Stimulated activated CD8-positive, alpha-beta memory T cell treated with anti-CD3 and anti-CD28 coated beads, Interleukin-15, amount 100 ng/mL, for 48 hours (primary cell): ENCODE measurements around the gene GNG8.
"Not testable (repeated sequence)": the region's sequence is repeated elsewhere in the genome, so short reads cannot be mapped to it uniquely, and the experiment has no call there.

Experiments used
- DNase-seq, 2 donors: peaks; one replicate each; pipeline ENCODE4 v3.0.0-alpha.2; 2020; ENCODE audit warnings: low read depth in 2 of 2

Gene GNG8

DNA sequence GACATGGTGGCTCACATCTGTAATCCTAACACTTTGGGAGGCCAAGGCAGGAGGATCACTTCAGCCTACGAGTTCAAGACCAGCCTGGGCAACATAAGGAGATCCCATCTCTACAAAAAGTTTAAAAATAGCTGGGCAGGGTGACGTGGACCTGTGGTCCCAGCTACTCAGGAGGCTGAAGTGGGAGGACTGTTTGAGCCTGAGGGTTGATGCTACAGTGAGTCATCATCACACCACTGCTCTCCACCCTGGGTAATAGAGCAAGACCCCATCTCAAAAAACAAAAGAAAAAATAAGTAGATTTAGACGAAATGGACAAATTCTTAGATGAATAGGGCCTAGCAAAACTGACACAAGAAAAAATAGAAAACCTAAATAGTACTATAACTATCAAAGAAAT is 10.4 kb upstream of the GNG8 start:
- no peak for DNase-seq

GRCh38 chr19:46644720-46645119 is 8.7 kb upstream of the GNG8 start:
- DNase-seq, result no peak

- no peak for DNase-seq
These were observed 4.7 kb upstream of the GNG8 start for GRCh38 chr19:46640656-46641055.

DNA sequence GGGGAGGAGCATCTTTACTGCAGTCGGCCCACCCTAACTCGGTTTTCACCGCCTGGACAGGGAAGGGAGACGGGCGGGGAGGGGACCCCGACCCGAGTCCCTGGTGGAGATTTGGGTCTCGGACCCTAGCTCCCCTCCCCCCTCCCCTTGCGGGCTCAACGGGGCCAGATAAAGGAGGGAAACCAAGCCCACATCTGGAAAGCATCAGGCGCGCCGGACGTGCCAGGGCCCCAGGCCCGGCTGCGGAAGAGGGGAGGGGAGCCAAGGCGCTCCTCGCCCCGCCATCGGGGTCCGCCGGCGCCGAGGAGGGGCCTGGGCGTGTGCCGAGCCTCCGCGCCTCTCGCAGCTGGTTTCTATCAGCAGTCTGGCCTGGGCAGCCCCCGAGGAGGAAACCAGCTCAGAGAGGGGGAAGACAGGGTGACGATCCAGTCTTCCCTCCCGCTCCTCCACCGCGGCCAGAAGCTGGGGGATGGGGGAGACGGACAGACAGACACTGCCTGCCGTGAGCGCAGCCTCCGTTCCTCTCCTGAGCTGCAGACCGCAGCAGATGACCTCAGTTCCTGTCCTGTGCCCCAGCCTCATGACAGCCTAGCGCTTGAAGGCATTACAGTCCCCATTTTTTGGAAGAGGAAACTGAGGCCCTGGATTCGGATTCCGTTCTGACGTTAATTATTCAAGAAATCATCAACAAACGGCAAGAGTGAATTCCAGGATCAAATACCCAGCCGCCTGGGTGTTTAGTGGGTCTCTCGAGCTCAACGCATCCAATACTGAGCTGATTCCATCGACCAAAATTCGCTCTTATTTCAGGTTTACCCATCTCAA is 3.6 kb upstream of the GNG8 start:
- no peak for DNase-seq

GRCh38 chr19:46637224-46637623 is 1.2 kb upstream of the GNG8 start:
- DNase-seq, result no peak

DNA sequence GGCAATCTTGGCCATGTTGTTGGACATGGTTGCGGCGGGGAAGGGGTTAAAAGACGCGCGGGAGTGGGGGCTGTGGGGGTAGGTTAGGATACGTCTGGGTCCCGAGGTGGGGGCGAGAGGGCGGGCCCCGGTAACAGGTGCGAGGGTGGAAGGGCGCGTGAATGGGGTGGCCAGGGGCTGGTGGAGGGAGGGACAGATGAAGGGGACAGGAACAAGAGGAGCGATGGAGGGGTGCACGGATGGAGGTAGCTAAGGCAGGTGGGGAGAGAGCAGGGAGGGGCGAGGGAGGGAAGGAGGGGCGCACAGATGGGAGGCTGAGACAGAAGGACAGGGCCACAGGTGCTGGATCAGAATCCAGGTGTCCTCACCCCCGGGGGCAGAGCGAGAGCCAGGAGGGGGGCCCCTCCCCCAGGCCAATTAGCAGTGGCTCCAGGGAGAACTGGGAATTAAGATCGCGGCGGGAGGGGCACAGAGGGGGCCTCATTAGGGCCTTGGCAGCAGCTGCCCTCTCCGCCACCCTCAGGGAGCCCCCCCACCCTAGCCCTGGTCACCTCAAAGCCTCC is 1.3 kb downstream of the GNG8 start:
- no peak for DNase-seq

DNA sequence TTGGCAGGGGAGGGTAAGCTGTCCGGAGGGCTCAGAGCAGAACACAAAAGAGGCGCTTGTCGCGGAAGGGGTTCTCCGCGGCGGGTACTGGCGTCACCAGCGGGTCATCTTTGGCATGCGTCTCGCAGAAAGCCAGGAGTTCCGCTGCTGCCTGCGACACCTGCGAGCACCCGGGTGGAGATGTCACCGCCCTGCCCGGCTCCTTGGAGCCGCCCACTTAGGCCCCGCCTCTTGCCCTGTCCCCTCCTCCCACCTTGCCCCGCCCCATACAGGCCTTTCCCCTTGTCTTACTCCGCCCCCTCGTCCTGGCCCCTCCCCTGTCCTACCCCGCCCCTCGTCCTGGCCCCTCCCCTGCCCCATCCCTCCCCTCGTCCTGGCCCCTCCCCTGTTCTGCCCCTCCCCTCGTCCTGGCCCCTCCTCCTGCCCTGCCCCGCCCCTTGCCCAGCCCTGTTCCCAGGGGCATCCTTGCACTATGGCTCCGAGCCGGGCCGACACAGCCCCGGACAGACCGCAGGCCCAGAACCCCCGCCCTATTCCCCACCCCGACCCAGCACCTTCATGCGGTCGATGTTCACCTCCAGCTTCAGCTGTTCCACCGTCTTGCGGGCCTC is 1.9 kb downstream of the GNG8 start:
- DNase-seq, result peak; percentile 91 to 92

- DNase-seq, result no peak
These were observed 2.9 kb downstream of the GNG8 start for GRCh38 chr19:46633130-46633529.

DNA sequence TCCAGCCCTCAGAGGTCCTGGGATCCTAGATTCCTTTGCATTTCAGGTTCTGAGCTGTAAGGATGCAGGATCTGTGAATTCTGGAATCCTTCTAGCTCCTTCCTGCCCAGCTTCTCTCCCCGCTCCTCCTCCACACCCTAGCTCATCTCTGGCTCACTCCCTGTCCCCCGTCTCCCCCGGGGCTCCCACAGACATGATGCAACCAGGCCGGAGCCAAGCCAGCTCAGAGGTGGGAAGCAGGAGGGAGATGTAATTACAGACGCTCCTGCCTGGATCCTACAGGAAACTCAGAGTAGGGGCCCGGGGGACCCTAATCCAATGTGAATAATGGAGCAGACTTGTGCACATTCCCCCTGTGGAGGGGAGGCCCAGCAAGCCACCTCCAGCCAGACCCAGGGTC is 4.5 kb downstream of the GNG8 start:
- DNase-seq, result no peak

GRCh38 chr19:46630586-46631205 is 5.3 kb downstream of the GNG8 start:
- DNase-seq, result no peak

DNA sequence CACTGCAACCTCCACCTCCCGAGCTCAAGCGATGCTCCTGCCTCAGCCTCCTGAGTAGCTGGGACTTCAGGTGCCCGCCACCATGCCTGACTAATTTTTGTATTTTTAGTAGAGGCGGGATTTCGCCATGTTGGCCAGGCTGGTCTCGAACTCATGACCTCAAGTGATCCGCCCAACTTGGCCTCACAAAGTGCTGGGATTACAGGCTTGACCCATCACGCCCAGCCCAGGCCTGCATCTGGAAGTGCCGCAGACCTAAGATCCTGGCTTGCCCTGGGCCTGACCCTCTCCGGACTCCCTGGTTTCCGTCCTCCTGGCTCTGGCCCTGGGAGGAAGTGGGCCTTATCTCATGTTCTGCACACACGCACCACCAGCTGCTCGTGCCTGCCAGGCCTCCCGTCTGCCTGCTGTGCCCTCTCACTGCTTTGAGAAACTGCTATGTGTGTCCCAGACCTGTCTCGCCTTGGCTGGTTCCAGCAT is 6.4 kb downstream of the GNG8 start:
- DNase-seq, result no peak

DNA sequence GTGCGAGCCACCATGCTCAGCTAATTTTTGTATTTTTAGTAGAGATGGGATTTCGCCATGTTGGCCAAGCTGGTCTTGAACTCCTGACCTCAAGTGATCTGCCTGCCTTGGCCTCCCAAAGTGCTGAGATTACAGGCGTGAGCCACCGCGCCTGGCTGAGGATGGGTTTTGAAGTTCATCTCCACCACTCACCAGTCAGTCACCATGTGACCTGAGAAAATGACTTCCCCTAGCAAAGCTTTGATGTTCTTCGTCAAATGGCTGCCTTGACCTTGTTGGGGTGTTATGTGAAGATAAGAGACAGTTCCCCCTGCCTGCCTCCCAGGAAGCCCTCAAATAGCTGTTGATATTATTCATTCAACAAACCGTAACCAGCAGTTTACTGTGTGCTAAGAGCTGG is 7.0 kb downstream of the GNG8 start:
- not testable (repeated sequence) for DNase-seq

- DNase-seq, result no peak
These were observed 9.6 kb downstream of the GNG8 start for GRCh38 chr19:46626446-46626845.

GRCh38 chr19:46625731-46626130 is 10.3 kb downstream of the GNG8 start:
- no peak for DNase-seq

GRCh38 chr19:46624958-46625661 is 10.9 kb downstream of the GNG8 start, which contains the start of gene PTGIR:
TSS of gene PTGIR (minus strand) at chr19:46625089. CDS start at chr19:46624225, 864 bp downstream.
- DNase-seq, result no peak

GRCh38 chr19:46623915-46624502 is 12.0 kb downstream of the GNG8 start:
- DNase-seq, result no peak

DNA sequence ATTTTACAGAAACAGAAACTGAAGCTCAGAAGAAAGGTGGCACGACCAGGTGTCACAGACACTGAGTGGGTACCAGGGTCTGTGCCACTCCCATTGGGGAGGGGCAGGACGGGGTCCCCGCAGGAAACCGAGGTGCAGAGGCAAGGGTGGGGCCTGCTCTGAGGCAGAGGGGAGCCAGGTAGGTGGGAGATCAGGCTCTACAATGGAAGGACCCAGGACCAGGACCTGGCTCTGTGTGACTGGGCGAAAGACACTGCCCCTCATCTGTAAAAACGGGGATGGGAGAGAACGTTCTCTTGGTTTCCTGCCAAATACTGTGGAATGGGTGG is 13.9 kb downstream of the GNG8 start:
- DNase-seq, result no peak

- no peak for DNase-seq
These were observed 14.5 kb downstream of the GNG8 start for GRCh38 chr19:46621191-46622117.

DNA sequence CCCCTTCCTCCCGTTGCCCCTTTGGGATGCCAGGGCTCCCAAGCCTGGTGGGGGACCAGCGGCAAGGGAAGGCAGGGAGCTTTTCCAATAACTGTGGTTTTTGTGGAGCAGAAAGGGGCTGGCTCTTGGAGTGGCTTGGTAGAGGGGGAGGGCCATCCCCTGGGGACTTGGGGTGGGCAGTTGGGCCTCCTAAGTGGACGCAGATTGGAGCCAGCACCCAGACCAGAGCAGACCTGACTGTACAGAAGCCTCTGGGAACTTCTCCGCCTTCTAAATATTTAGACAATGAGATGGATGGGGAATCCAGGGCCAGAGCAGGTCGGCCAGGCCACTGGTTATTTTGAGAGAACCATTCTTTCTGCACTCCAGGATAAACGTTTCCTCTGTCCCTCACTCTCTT is 15.3 kb downstream of the GNG8 start:
- DNase-seq, result no peak

- DNase-seq, result no peak
These were observed 15.7 kb downstream of the GNG8 start for GRCh38 chr19:46620267-46620666.
